ENCODE measurements around the gene LNPK. TPM values are rescaled to one million over a fixed set of nuclear protein-coding genes. Genes with fewer than 3 reads are reported as not detected.

LNPK gene
- total and polyA plus RNA-seq, 4 experiments from 2014 or later, result 17.5 to 31.3 (median 26.1) TPM

DNA sequence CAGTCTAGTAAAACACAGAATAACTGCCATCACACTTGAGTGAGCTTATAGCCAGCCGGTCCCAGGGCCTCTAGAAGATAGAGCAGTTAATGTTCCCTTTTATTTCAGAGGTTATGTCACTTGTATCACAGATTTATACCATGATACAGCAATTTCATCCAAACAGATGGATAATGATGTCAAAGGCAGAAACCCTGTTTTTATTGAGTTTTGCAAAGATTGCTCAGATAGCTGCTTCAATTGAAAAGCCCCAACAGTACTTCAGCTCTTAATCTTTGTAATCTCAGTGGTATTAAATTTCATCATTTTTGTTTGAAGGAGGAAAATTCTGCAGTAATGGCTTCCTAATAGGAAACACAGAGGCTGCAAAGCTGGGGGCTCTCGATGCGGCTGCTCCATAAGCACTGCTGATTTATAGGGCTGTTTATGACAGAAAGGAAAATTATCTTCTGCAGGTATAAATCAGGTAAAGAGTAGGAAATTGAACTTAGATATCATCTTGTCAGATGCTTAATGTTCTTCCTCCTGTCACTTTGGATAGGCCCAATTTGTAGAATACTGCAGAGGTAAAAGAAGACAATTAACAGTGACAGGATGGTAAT lies 112.3 kb downstream of the LNPK start:
- H3K36me3 ChIP-seq (ENCODE audit: insufficient read depth, low read length), result no peaks in the 10 kb centered on the region
- no peak overlapping the region for H3K4me3 Mint-ChIP-seq

DNA sequence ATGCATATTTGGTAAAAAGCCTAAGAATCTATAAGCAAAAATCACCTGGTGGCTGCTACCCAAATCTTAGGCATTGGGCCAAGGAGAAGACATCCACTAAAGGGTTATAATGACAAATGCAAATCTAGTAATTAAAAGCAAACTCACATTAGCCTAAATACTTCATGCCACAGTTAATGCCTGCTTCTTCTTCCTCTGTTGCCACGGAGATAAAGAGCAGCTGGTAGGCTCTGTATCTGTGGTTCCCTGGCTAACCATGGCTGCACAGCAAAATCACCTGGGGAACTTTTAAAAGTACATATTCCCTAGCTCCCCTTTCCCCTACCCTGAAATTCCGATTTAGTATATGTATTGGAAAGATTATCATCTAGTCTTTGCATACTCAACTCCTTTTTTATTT lies 114.3 kb downstream of the LNPK start:
- intact Hi-C loops (cut with micrococcal nuclease), result no loop called here
- H3K27ac Mint-ChIP-seq, result no peak overlapping the region
- ChIA-PET CTCF (ENCODE audit: partially characterized antibody) (no interaction called here), POLR2A (ENCODE audit: partially characterized antibody) (no interaction called here)
- DNase-seq, result no peak
- H3K36me3 Mint-ChIP-seq, result no peaks in the 10 kb centered on the region
- H3K27ac ChIP-seq (ENCODE audit: low read depth, low read length), result no peak overlapping the region
- no peaks in the 10 kb centered on the region for H3K4me1 Mint-ChIP-seq
- no peak overlapping the region for H3K4me3 Mint-ChIP-seq
- H3K27me3 Mint-ChIP-seq, result peaks cover 13 to 15% of the 10 kb centered on the region in 2 donors
- H3K4me3 ChIP-seq (ENCODE audit: low read length in 2 of 2), result no peak overlapping the region
- no peaks in the 10 kb centered on the region for H3K36me3 ChIP-seq (ENCODE audit: insufficient read depth, low read length)
- H3K4me1 ChIP-seq (ENCODE audit: insufficient read depth, low read length), result no peaks in the 10 kb centered on the region
- H3K9me3 Mint-ChIP-seq, result no peaks in the 10 kb centered on the region
- no peaks in the 10 kb centered on the region for H3K27me3 ChIP-seq (ENCODE audit: insufficient read depth, low read length)
- H3K9me3 ChIP-seq (ENCODE audit: control insufficient read depth in 1 of 2, low read length in 2 of 2), result no peaks in the 10 kb centered on the region

More for the DNA sequence above, 112.3 kb downstream of the LNPK start:
- peaks cover 10 to 12% of the 10 kb centered on the region in 2 donors for H3K27me3 Mint-ChIP-seq
- no peaks in the 10 kb centered on the region for H3K4me1 Mint-ChIP-seq
- H3K9me3 Mint-ChIP-seq, result peaks cover 0 to 2% (median 0%) of the 10 kb centered on the region in 8 donors
- Histone ChIP-seq H3K27ac (ENCODE audit: low read depth, low read length) (no peak overlapping the region), H3K27me3 (ENCODE audit: insufficient read depth, low read length) (no peaks in the 10 kb centered on the region), H3K4me1 (ENCODE audit: insufficient read depth, low read length) (no peaks in the 10 kb centered on the region), H3K9me3 (ENCODE audit: control insufficient read depth in 1 of 2, low read length in 2 of 2) (no peaks in the 10 kb centered on the region), H3K4me3 (ENCODE audit: low read length in 2 of 2) (no peak overlapping the region)
- ChIA-PET POLR2A (ENCODE audit: partially characterized antibody) (no interaction called here), CTCF (ENCODE audit: partially characterized antibody) (no interaction called here)
- no peak for DNase-seq
- H3K36me3 Mint-ChIP-seq, result no peaks in the 10 kb centered on the region
- no peak overlapping the region for H3K27ac Mint-ChIP-seq
- intact Hi-C loops (cut with micrococcal nuclease), result no loop called here

DNA sequence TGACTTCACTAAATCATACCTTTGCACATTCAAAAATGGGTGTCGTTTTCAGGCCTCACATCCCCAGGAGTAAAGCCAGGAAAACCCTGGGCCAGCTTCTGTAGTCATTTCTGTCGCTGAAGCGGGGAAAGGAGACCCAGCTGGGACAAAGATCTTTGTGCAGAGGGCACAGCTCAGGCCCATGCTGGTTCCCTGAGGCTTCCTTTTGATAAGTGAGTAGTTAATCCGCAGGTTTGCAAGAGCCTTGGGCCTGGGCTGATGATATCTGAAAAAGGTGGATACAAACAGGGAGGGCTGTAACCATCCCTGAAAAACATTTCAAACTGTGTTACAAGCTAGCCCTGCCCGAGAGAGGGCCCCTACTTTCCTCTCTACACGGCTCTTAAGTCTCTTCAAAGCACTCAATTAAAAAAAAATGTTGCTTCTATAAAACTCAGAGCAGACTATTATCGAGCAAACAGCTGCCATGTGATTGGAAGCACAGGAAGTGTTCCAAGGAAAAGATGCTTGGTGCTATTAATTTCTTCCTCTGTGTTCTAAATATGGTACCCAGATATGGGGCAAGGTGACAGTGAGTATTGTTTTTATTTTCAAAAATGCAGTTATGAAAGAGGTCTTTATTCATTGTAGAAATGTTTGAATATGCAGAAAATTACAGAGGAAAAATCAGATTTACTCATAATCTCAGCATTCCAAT lies 117.2 kb downstream of the LNPK start:
- ChIA-PET POLR2A (ENCODE audit: partially characterized antibody) (no interaction called here), CTCF (ENCODE audit: partially characterized antibody) (no interaction called here)
- H3K27me3 Mint-ChIP-seq, result peaks cover 8 to 10% of the 10 kb centered on the region in 2 donors
- Histone ChIP-seq H3K27ac (ENCODE audit: low read depth, low read length) (no peak overlapping the region), H3K4me1 (ENCODE audit: insufficient read depth, low read length) (no peaks in the 10 kb centered on the region), H3K4me3 (ENCODE audit: low read length in 2 of 2) (no peak overlapping the region), H3K27me3 (ENCODE audit: insufficient read depth, low read length) (no peaks in the 10 kb centered on the region), H3K9me3 (ENCODE audit: control insufficient read depth in 1 of 2, low read length in 2 of 2) (no peaks in the 10 kb centered on the region), H3K36me3 (ENCODE audit: insufficient read depth, low read length) (no peaks in the 10 kb centered on the region)
- no peak overlapping the region for H3K4me3 Mint-ChIP-seq
- H3K36me3 Mint-ChIP-seq, result no peaks in the 10 kb centered on the region
- no peaks in the 10 kb centered on the region for H3K4me1 Mint-ChIP-seq
- no peak for DNase-seq
- H3K27ac Mint-ChIP-seq, result no peak overlapping the region
- intact Hi-C loops (cut with micrococcal nuclease), result no loop called here
- no peaks in the 10 kb centered on the region for H3K9me3 Mint-ChIP-seq

DNA sequence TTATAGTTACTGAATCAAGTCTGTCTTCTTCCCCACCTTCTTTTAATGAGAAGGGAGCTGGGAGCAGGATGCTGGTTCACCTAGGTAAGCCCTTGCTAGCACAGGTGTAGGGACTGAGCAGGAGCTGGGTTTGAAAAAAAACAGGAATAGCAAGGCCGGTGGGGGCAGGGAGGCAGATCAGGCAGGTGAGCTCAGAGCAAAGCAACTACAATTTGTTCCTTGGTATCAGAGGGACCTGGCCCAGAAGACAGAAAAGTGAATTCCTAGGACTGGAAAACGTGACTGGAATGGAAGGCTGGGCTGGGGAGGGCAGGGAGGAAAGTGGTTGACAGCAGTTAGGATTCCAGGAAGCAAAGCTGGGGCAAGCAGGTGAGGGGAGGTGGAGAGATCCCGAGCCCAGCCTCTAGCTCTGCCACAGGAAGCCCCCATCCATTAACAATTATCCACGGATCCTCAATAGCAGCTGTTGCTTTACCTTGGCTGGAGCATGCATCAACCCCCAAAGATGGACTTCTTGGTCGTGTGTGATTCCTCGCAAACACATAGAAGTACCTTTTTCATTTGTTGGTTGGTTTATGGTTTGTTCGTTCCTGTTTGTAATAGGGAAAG lies 118.4 kb downstream of the LNPK start:
- no peaks in the 10 kb centered on the region for H3K4me1 Mint-ChIP-seq
- intact Hi-C loops (cut with micrococcal nuclease), result no loop called here
- no peak overlapping the region for H3K4me3 Mint-ChIP-seq
- H3K9me3 Mint-ChIP-seq, result peaks cover 0 to 3% (median 0%) of the 10 kb centered on the region in 8 donors
- ChIA-PET CTCF (ENCODE audit: partially characterized antibody) (no interaction called here), POLR2A (ENCODE audit: partially characterized antibody) (no interaction called here)
- Histone ChIP-seq H3K4me1 (ENCODE audit: insufficient read depth, low read length) (no peaks in the 10 kb centered on the region), H3K36me3 (ENCODE audit: insufficient read depth, low read length) (no peaks in the 10 kb centered on the region), H3K27ac (ENCODE audit: low read depth, low read length) (no peak overlapping the region), H3K4me3 (ENCODE audit: low read length in 2 of 2) (no peak overlapping the region), H3K27me3 (ENCODE audit: insufficient read depth, low read length) (no peaks in the 10 kb centered on the region), H3K9me3 (ENCODE audit: control insufficient read depth in 1 of 2, low read length in 2 of 2) (no peaks in the 10 kb centered on the region)
- peaks cover 5 to 14% of the 10 kb centered on the region in 2 donors for H3K27me3 Mint-ChIP-seq
- no peak overlapping the region for H3K27ac Mint-ChIP-seq
- H3K36me3 Mint-ChIP-seq, result no peaks in the 10 kb centered on the region
- no peak for DNase-seq

DNA sequence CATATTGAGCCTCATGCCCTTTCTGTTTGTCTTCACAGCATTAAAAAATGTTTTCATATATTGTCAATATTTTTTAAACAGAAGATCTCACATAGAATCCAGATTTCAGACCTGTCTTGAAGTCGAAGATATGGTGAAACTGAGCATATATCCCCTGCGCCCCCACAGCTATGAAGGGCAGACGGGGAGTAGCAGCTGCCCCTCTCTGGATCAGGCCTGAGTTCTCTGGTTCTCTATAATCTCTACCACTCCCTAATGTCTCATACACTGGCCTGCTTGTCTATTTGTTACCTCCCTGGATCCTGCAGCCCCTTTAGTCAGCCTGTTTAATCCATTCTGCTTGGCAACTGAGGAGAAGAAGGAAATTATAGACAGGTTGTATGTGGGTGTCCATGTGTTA lies 122.4 kb downstream of the LNPK start:
- Mint-ChIP-seq H3K9me3 (peaks cover 0 to 3% (median 0%) of the 10 kb centered on the region in 8 donors), H3K4me3 (no peak overlapping the region), H3K4me1 (no peaks in the 10 kb centered on the region), H3K27ac (no peak overlapping the region), H3K36me3 (no peaks in the 10 kb centered on the region), H3K27me3 (peaks cover 10 to 15% of the 10 kb centered on the region in 2 donors)
- Histone ChIP-seq H3K4me1 (ENCODE audit: insufficient read depth, low read length) (no peaks in the 10 kb centered on the region), H3K4me3 (ENCODE audit: low read length in 2 of 2) (no peak overlapping the region), H3K27me3 (ENCODE audit: insufficient read depth, low read length) (no peaks in the 10 kb centered on the region), H3K36me3 (ENCODE audit: insufficient read depth, low read length) (no peaks in the 10 kb centered on the region), H3K27ac (ENCODE audit: low read depth, low read length) (no peak overlapping the region), H3K9me3 (ENCODE audit: control insufficient read depth in 1 of 2, low read length in 2 of 2) (no peaks in the 10 kb centered on the region)
- ChIA-PET POLR2A (ENCODE audit: partially characterized antibody) (no interaction called here), CTCF (ENCODE audit: partially characterized antibody) (no interaction called here)
- intact Hi-C loops (cut with micrococcal nuclease), result no loop called here
- DNase-seq, result no peak

DNA sequence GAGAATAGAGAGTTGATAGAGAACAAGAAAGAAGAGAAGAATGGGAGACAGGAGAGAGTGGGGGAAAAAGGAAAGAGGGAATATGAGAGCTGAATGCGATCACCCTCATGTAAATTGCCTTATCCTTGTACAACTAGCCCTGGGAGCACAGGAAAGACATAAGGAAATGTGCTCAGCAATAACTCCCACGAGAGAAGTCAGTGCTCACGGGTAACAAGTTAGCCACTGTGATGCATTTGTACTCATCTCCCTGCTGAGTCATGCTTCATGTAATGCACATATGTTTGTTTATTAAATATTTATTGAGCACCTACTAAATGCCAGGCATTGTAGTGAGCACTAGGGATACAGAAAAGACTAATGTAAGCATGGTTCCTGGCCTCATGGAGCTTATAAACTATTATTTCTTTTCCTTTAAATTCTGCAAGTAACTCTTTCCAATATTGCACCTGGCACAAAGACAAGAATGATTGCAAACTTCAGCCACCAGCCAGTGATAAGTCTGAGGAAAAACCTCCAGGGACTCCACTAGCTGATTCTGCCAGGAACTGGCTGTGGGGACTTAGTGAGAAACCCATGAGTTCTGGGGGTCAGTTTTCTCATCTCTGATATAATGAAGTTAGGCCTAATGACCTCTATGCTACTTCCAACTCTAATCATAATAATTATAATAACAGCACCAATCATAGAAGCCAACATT lies 124.1 kb downstream of the LNPK start:
- no peaks in the 10 kb centered on the region for H3K27me3 ChIP-seq (ENCODE audit: insufficient read depth, low read length)
- POLR2A ChIA-PET (ENCODE audit: partially characterized antibody), result no interaction called here
- no peaks in the 10 kb centered on the region for H3K36me3 ChIP-seq (ENCODE audit: insufficient read depth, low read length)
- H3K4me1 ChIP-seq (ENCODE audit: insufficient read depth, low read length), result no peaks in the 10 kb centered on the region
- Mint-ChIP-seq H3K27ac (no peak overlapping the region), H3K27me3 (peaks cover 9 to 11% of the 10 kb centered on the region in 2 donors), H3K36me3 (no peaks in the 10 kb centered on the region), H3K4me1 (no peaks in the 10 kb centered on the region), H3K9me3 (peaks cover 0 to 3% (median 0%) of the 10 kb centered on the region in 8 donors), H3K4me3 (no peak overlapping the region)
- H3K9me3 ChIP-seq (ENCODE audit: control insufficient read depth in 1 of 2, low read length in 2 of 2), result no peaks in the 10 kb centered on the region
- CTCF ChIA-PET (ENCODE audit: partially characterized antibody), result no interaction called here
- H3K27ac ChIP-seq (ENCODE audit: low read depth, low read length), result no peak overlapping the region
- H3K4me3 ChIP-seq (ENCODE audit: low read length in 2 of 2), result no peak overlapping the region
- intact Hi-C loops (cut with micrococcal nuclease), result no loop called here
- DNase-seq, result no peak

DNA sequence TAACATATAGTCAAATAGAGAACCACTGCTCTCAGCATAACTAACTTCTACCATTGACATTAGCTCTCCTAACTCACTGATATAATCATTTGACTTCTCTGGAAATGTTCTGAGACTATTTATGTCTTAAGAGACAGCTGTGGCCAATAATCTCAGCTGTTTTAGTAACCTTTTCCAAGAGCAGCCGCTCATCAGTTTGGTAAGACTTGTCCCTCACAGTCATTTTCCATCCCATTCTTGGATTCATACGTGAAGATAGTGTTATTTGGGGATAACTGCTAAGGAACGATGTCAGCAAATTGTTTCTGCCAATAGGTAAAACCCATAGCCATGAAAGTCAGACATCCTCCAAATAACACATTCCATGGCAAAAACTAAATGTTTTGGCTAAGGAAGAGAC lies 127.8 kb downstream of the LNPK start:
- intact Hi-C loops (cut with micrococcal nuclease), result no loop called here
- Histone ChIP-seq H3K36me3 (ENCODE audit: insufficient read depth, low read length) (no peaks in the 10 kb centered on the region), H3K4me1 (ENCODE audit: insufficient read depth, low read length) (no peaks in the 10 kb centered on the region), H3K9me3 (ENCODE audit: control insufficient read depth in 1 of 2, low read length in 2 of 2) (no peaks in the 10 kb centered on the region), H3K4me3 (ENCODE audit: low read length in 2 of 2) (no peak overlapping the region), H3K27me3 (ENCODE audit: insufficient read depth, low read length) (no peaks in the 10 kb centered on the region), H3K27ac (ENCODE audit: low read depth, low read length) (no peak overlapping the region)
- Mint-ChIP-seq H3K9me3 (peaks cover 0 to 4% (median 0%) of the 10 kb centered on the region in 8 donors), H3K4me3 (no peak overlapping the region), H3K36me3 (no peaks in the 10 kb centered on the region), H3K4me1 (no peaks in the 10 kb centered on the region), H3K27me3 (peaks cover 13 to 17% of the 10 kb centered on the region in 2 donors), H3K27ac (no peak overlapping the region)
- ChIA-PET POLR2A (ENCODE audit: partially characterized antibody) (no interaction called here), CTCF (ENCODE audit: partially characterized antibody) (no interaction called here)
- no peak for DNase-seq
